ENCODE data around the gene HMGXB4. TPM values are rescaled to one million over a fixed set of nuclear protein-coding genes. Genes with fewer than 3 reads are reported as not detected.

Gene HMGXB4
- total RNA-seq, 4 donors from 2014 or later: 14.0 to 43.4 (median 26.2) TPM

DNA sequence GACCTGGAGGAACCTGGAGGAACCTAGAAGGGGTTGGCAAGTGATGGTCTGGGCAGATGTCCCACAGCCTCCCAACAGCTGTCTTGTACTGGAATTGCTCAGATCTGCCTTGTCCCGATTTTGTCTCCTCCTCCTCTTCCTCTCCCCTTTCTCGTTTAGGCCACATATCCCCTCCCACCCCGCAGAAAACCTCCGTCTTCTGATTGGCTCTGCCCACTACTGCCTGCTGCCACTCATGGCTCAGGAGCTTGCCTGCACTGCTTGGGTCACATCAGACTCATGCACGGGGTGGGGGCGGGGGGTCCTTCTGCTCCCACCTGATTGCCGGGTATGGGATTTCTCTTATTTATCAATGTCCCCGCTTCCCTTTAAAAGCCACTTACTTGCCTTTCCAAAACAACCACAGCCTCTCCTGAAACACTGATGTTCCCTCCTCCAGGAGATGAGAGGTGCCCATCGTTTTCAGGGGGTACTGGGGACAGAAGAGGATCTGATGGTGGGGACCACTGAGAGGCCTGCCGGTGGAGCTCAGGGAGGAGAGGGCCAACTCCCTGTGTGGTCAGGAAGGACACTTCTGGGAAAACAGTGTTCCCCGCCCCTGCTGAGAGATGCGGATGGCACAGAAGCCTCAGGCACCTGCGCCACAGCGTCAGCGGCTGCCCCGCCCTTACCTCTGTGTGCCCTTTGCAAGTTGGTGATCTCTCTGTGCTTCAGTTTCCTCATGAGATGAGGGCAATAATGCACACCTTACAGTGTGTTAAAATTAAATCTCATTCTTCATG, 57.1 kb downstream of the HMGXB4 start:
- Histone ChIP-seq H3K27ac (peak overlapping the region; percentile 9 to 75 (median 58)), H3K4me3 (no peak overlapping the region), H3K27me3 (no peaks in the 10 kb centered on the region), H3K9me3 (no peaks in the 10 kb centered on the region), H3K36me3 (no peaks in the 10 kb centered on the region), H3K4me1 (peaks cover 42 to 60% (median 54%) of the 10 kb centered on the region in 4 donors)
- intact Hi-C loops (cut with DNase I; ENCODE audit: low total_unique reads): no loop called here
- in situ Hi-C loops (cut with MboI; ENCODE audit: low pct_ligation_motif_present in 1 of 4, low pct_unique_long_range_greater_than_20kb in 1 of 4, low sequenced_read_pairs in 3 of 4): no loop called here
- peak in 1 of 3 donors; percentile 27 for TF ChIP-seq POLR2AphosphoS5 (IDR thresholded peaks at IDR 0.05)
- TF ChIP-seq POLR2A (IDR thresholded peaks at IDR 0.05): no peak
- DNase-seq: peak; percentile 65
- WGBS, 2 donors (ENCODE audit: low coverage in 1 of 2): 40 to 69% methylated on average over 1 to 16 of the region's 16 CpGs

DNA sequence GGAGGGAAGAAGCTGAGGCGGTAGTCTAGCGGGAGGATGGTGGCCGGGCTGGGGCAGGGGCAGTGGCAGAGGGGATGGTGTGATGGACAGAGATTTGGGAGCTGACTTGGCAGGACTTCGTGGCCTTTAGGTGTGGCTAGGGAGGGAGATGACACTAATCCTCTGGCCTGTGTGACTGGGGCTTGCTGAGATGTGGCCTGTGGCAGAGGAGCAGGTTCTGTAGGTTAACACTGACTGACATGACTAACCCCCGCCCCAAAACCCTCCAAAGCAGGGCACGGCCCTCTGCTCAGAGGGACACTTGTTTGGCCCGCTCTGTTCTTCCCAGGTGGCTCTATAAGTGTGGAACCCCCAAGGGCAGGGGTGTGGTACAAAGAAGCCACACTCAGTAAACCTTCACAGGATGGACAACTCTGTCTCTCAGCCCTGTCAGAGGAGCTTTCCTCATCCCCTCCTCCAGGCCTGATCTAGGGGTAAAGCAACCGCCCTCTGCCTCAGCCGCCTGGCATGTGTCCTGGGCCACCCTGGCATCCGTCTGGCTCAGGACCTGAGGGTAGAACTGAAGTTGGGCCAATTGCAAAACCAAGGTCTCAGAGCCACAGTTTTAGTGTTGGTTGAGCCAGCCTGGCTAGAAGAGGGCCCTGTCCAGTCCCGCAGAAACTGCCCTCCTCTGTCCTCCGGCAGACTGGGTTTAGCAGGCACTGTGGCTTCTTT, 58.0 kb downstream of the HMGXB4 start:
- no peaks in the 10 kb centered on the region for H3K36me3 ChIP-seq
- peaks cover 38 to 54% (median 48%) of the 10 kb centered on the region in 4 donors for H3K4me1 ChIP-seq
- DNase-seq: no peak
- in situ Hi-C loops (cut with MboI; ENCODE audit: low pct_ligation_motif_present in 1 of 4, low pct_unique_long_range_greater_than_20kb in 1 of 4, low sequenced_read_pairs in 3 of 4): no loop called here
- TF ChIP-seq POLR2A (IDR thresholded peaks at IDR 0.05): no peak
- TF ChIP-seq, protein P1, sequence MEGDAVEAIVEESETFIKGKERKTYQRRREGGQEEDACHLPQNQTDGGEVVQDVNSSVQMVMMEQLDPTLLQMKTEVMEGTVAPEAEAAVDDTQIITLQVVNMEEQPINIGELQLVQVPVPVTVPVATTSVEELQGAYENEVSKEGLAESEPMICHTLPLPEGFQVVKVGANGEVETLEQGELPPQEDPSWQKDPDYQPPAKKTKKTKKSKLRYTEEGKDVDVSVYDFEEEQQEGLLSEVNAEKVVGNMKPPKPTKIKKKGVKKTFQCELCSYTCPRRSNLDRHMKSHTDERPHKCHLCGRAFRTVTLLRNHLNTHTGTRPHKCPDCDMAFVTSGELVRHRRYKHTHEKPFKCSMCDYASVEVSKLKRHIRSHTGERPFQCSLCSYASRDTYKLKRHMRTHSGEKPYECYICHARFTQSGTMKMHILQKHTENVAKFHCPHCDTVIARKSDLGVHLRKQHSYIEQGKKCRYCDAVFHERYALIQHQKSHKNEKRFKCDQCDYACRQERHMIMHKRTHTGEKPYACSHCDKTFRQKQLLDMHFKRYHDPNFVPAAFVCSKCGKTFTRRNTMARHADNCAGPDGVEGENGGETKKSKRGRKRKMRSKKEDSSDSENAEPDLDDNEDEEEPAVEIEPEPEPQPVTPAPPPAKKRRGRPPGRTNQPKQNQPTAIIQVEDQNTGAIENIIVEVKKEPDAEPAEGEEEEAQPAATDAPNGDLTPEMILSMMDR (IDR thresholded peaks at IDR 0.05): no peak
- TF ChIP-seq EP300 (IDR thresholded peaks at IDR 0.05; ENCODE audit: low read depth): no peak
- TF ChIP-seq POLR2AphosphoS5 (IDR thresholded peaks at IDR 0.05): no peak
- no peaks in the 10 kb centered on the region for H3K9me3 ChIP-seq
- WGBS, 2 donors (ENCODE audit: low coverage in 1 of 2): 83% methylated on average over 12 of the region's 12 CpGs; no CpG with 5 or more reads in 1 of the 2 donors
- no peaks in the 10 kb centered on the region for H3K27me3 ChIP-seq
- intact Hi-C loops (cut with DNase I; ENCODE audit: low total_unique reads): no loop called here
- H3K27ac ChIP-seq: peak overlapping the region in 1 of 4 donors; percentile 48
- H3K4me3 ChIP-seq: no peak overlapping the region

DNA sequence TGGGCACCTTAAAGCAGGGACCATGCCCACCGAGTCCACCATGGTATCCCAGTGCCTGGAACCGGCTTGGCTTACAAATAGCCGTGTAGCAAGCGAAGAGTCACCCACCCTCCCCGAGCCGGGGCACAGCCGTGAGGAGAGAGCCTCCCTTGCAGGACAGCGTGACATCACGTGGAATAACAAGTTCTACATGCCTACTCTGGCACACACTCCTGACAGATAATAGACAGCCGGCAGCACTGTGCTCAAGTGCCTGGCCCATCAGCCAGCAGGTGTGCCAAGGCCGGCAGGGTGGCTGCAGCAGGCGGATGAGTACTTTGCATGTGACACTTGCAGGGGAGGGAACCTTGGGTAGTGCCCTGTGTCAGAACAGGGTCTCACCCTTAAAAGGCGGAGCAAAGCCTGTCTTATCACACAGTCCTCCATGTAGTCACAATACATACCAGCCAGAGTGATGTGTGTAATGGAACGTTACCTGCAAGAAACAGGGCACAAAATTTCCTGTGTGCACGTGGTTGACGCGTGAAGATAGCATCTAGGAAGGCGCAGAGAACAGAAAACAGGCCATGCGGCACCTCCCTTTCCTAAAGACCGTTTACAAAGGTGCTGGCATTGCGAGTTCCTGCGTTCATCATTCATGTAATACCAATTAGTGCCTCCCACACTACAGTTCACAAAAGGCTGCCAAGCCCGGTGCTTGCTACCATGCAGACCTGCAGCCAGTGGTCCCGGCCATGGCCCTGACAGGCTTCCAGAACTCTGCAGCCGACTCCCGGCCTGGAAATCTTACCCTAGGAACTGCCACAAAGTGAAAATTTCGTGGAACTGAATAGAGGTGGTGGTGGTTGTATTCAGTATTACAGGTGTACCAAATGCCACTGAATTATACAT, 58.8 kb downstream of the HMGXB4 start:
- peak overlapping the region in 1 of 4 donors; percentile 48 for H3K27ac ChIP-seq
- intact Hi-C loops (cut with DNase I; ENCODE audit: low total_unique reads) (no loop called here), in situ Hi-C loops (cut with MboI; ENCODE audit: low pct_ligation_motif_present in 1 of 4, low pct_unique_long_range_greater_than_20kb in 1 of 4, low sequenced_read_pairs in 3 of 4) (no loop called here)
- H3K36me3 ChIP-seq: no peaks in the 10 kb centered on the region
- no peak overlapping the region for H3K4me3 ChIP-seq
- TF ChIP-seq, protein P1 (IDR thresholded peaks at IDR 0.05): peak in 1 of 5 experiments; percentile 16
- TF ChIP-seq EP300 (IDR thresholded peaks at IDR 0.05; ENCODE audit: low read depth): no peak
- TF ChIP-seq POLR2AphosphoS5 (IDR thresholded peaks at IDR 0.05): no peak
- no peak for TF ChIP-seq POLR2A (IDR thresholded peaks at IDR 0.05)
- H3K27me3 ChIP-seq: no peaks in the 10 kb centered on the region
- no peaks in the 10 kb centered on the region for H3K9me3 ChIP-seq
- peaks cover 37 to 46% (median 40%) of the 10 kb centered on the region in 4 donors for H3K4me1 ChIP-seq
- 80 to 83% methylated on average over 8 to 27 of the region's 27 CpGs for WGBS, 2 donors (ENCODE audit: low coverage in 1 of 2)
- no peak for DNase-seq

DNA sequence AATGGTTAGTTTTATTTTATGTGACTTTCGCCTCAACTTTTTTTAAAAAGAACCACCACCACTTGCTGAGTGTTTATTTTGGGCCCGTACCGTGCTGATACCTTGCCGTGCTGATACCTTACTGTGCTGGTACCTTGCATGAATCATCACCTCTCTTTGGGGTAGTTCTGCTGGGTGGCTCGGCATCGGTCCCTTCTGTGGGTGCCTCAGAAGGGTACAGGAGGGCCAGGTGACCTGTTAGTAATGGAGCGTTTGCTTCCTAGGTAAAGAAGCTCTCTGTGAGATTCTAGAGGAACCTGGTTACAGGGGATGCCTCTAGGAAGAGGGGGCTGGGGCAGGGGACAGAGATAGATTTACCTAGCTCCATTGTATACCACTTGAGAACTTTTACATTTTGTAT, 59.5 kb downstream of the HMGXB4 start:
- in situ Hi-C loops (cut with MboI; ENCODE audit: low pct_ligation_motif_present in 1 of 4, low pct_unique_long_range_greater_than_20kb in 1 of 4, low sequenced_read_pairs in 3 of 4) (no loop called here), intact Hi-C loops (cut with DNase I; ENCODE audit: low total_unique reads) (no loop called here)
- Histone ChIP-seq H3K4me1 (peaks cover 33 to 39% (median 36%) of the 10 kb centered on the region in 4 donors), H3K27me3 (no peaks in the 10 kb centered on the region), H3K36me3 (peaks cover 0 to 2% (median 0%) of the 10 kb centered on the region in 4 donors), H3K9me3 (no peaks in the 10 kb centered on the region), H3K4me3 (no peak overlapping the region), H3K27ac (no peak overlapping the region)
- no peak for DNase-seq
- WGBS, 2 donors (ENCODE audit: low coverage in 1 of 2): 91 to 100% methylated on average over 4 to 7 of the region's 7 CpGs
- no peak for TF ChIP-seq EP300 (IDR thresholded peaks at IDR 0.05; ENCODE audit: low read depth)
- TF ChIP-seq POLR2AphosphoS5 (IDR thresholded peaks at IDR 0.05): no peak
- TF ChIP-seq, protein P1 (IDR thresholded peaks at IDR 0.05): no peak
- no peak for TF ChIP-seq POLR2A (IDR thresholded peaks at IDR 0.05)
